ENCODE measurements around the gene GPR21.

DNA sequence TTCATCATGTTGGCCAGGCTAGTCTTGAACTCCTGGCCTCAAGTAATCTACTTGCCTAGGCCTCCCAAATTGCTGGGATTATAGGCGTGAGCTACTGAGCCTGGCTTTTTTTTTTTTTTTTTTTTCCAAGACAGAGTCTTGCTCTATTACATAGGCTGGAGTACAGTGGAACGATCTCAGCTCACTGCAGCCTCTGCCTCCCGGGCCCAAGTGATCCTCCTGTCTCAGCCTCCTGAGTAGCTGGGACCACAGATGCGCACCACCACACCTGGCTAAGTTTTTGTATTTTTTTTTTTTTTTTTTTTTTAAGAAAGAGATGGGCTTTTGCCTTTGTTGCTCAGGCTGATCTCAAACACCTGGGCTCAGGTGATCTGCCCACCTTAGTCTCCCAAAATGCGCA, 26.2 kb upstream of the GPR21 start:
- TF ChIP-seq CTCF (IDR thresholded peaks at IDR 0.05; ENCODE audit: insufficient read depth, low read length, poor library complexity, severe bottlenecking): no peak
- no peak for TF ChIP-seq EZH2phosphoT487 (conservative IDR thresholded peaks at IDR 0.05; ENCODE audit: low read length)
